H9 (cell line): ENCODE measurements around the gene SRGAP2C. TPM values are rescaled to one million over a fixed set of nuclear protein-coding genes. Genes with fewer than 3 reads are reported as not detected.
"Not testable (repeated sequence)": the region's sequence is repeated elsewhere in the genome, so short reads cannot be mapped to it uniquely, and the experiment has no call there.

Experiments used
- DNase-seq: peaks from one replicate; pipeline ENCODE4 v3.0.0-alpha.2; 2017
- H2AFZ ChIP-seq: one replicate; pipeline ENCODE4 v1.6.1; 2013; ENCODE audit warnings: mild to moderate bottlenecking, low read length, control low read depth, moderate library complexity
- H2AK5ac ChIP-seq: 2 replicates; pipeline ENCODE4 v1.6.1; 2013; ENCODE audit warnings: low read length, control low read depth, mixed read lengths; ENCODE audit not compliant: insufficient read length
- H2BK120ac ChIP-seq: one replicate; pipeline ENCODE4 v1.6.1; 2013; ENCODE audit warnings: low read depth, mild to moderate bottlenecking, low read length, control low read depth, inconsistent platforms; ENCODE audit not compliant: poor library complexity, severe bottlenecking
- H2BK12ac ChIP-seq: 2 replicates; pipeline ENCODE4 v1.6.1; 2013; ENCODE audit warnings: low read length, control low read depth, mixed read lengths, low read depth; ENCODE audit not compliant: insufficient read length
- H2BK15ac ChIP-seq: 2 replicates; pipeline ENCODE4 v1.6.1; 2013; ENCODE audit warnings: low read depth, low read length, control low read depth
- H2BK20ac ChIP-seq: one replicate; pipeline ENCODE4 v1.6.1; 2013; ENCODE audit warnings: low read depth, mild to moderate bottlenecking, low read length, control low read depth, inconsistent platforms; ENCODE audit not compliant: poor library complexity, severe bottlenecking
- H2BK5ac ChIP-seq: 2 replicates; pipeline ENCODE4 v1.6.1; 2013; ENCODE audit warnings: low read length, control low read depth, mixed read lengths; ENCODE audit not compliant: insufficient read length
- H3K14ac ChIP-seq: 2 replicates; pipeline ENCODE4 v1.6.1; 2013; ENCODE audit warnings: low read length, control low read depth; ENCODE audit not compliant: insufficient read depth
- H3K18ac ChIP-seq: 2 replicates; pipeline ENCODE4 v1.6.1; 2013; ENCODE audit warnings: low read depth, mild to moderate bottlenecking, mixed read lengths, low read length, control low read depth; ENCODE audit not compliant: insufficient read length
- H3K23ac ChIP-seq: 2 replicates; pipeline ENCODE4 v1.6.1; 2013; ENCODE audit warnings: low read length, control low read depth, mixed read lengths, low read depth; ENCODE audit not compliant: insufficient read length
- H3K23me2 ChIP-seq: 2 replicates; pipeline ENCODE4 v1.6.1; 2013; ENCODE audit warnings: low read depth, mild to moderate bottlenecking, mixed read lengths, low read length, control low read depth; ENCODE audit not compliant: insufficient read length, poor library complexity, severe bottlenecking
- H3K27ac ChIP-seq: 2 replicates; pipeline ENCODE4 v1.5.1; 2013; ENCODE audit warnings: low read length, control low read depth, mixed read lengths, low read depth; ENCODE audit not compliant: insufficient read length
- H3K27me3 ChIP-seq: 2 replicates; pipeline ENCODE4 v1.6.1; 2013; ENCODE audit warnings: low read length, control low read depth, inconsistent platforms; ENCODE audit not compliant: insufficient read depth
- H3K4ac ChIP-seq: 2 replicates; pipeline ENCODE4 v1.6.1; 2013; ENCODE audit warnings: low read depth, mild to moderate bottlenecking, control low read depth, inconsistent platforms, low read length, moderate library complexity
- H3K4me1 ChIP-seq: 2 replicates; pipeline ENCODE4 v1.6.1; 2013; ENCODE audit warnings: low read length, control low read depth, inconsistent platforms; ENCODE audit not compliant: insufficient read depth
- H3K4me2 ChIP-seq: 2 replicates; pipeline ENCODE4 v1.6.1; 2013; ENCODE audit warnings: low read length, control low read depth, mixed read lengths; ENCODE audit not compliant: insufficient read length, insufficient read depth
- H3K56ac ChIP-seq: 2 replicates; pipeline ENCODE4 v1.6.1; 2013; ENCODE audit warnings: low read depth, mild to moderate bottlenecking, mixed read lengths, low read length, control low read depth; ENCODE audit not compliant: insufficient read length
- H3K79me1 ChIP-seq: 2 replicates; pipeline ENCODE4 v1.6.1; 2013; ENCODE audit warnings: low read depth, mild to moderate bottlenecking, moderate library complexity, low read length, control low read depth, inconsistent platforms; ENCODE audit not compliant: insufficient read depth, poor library complexity, severe bottlenecking
- H3K79me2 ChIP-seq: 2 replicates; pipeline ENCODE4 v1.6.1; 2013; ENCODE audit warnings: low read length, control low read depth, inconsistent platforms; ENCODE audit not compliant: insufficient read depth
- H3K9ac ChIP-seq: 2 replicates; pipeline ENCODE4 v1.6.1; 2013; ENCODE audit warnings: low read length, control low read depth, mixed read lengths; ENCODE audit not compliant: insufficient read length; ENCODE audit errors: extremely low read depth
- H3K9me3 ChIP-seq: one replicate; pipeline ENCODE4 v1.6.1; 2013; ENCODE audit warnings: low read depth, low read length, inconsistent platforms; ENCODE audit not compliant: control insufficient read depth
- H3T11ph ChIP-seq: one replicate; pipeline ENCODE4 v1.6.1; 2013; ENCODE audit warnings: mild to moderate bottlenecking, low read length, control low read depth, inconsistent platforms
- H4K20me1 ChIP-seq: one replicate; pipeline ENCODE4 v1.6.1; 2013; ENCODE audit not compliant: control insufficient read depth, insufficient read length, insufficient read depth
- H4K5ac ChIP-seq: 2 replicates; pipeline ENCODE4 v1.6.1; 2013; ENCODE audit warnings: low read depth, mild to moderate bottlenecking, mixed read lengths, low read length, control low read depth; ENCODE audit not compliant: insufficient read length
- H4K8ac ChIP-seq: replicated peaks from 2 replicates; pipeline ENCODE4 v1.6.1; 2013; ENCODE audit warnings: low read length, control low read depth, mixed read lengths, low read depth; ENCODE audit not compliant: insufficient read length
- H4K91ac ChIP-seq: 2 replicates; pipeline ENCODE4 v1.6.1; 2013; ENCODE audit warnings: low read depth, mild to moderate bottlenecking, moderate library complexity, mixed read lengths, low read length, control low read depth; ENCODE audit not compliant: insufficient read length
- H3K27ac Mint-ChIP-seq, 3 experiments: 2 replicates in 2 of 3; 3 replicates in 1 of 3; pipeline ENCODE4 v1.8.0; 2020 to 2021; ENCODE audit warnings: mixed read lengths in 3 of 3, mild to moderate bottlenecking in 1 of 3, moderate library complexity in 1 of 3
- H3K27me3 Mint-ChIP-seq: 2 replicates; pipeline ENCODE4 v1.8.0; 2021; ENCODE audit warnings: low read depth, mild to moderate bottlenecking, moderate library complexity, mixed read lengths
- H3K36me3 Mint-ChIP-seq, 3 experiments: 2 replicates in 2 of 3; 3 replicates in 1 of 3; pipeline ENCODE4 v1.8.0; 2020 to 2021; ENCODE audit warnings: low read depth in 3 of 3, mixed read lengths in 3 of 3; ENCODE audit not compliant: insufficient read depth in 1 of 3
- H3K4me1 Mint-ChIP-seq, 2 experiments: 2 replicates each; pipeline ENCODE4 v1.8.0; 2020; ENCODE audit warnings: mixed read lengths in 2 of 2
- H3K4me3 Mint-ChIP-seq, 2 experiments: 2 replicates in 1 of 2; 3 replicates in 1 of 2; pipeline ENCODE4 v1.8.0; 2020 to 2021; ENCODE audit warnings: mild to moderate bottlenecking in 2 of 2, mixed read lengths in 2 of 2, moderate library complexity in 1 of 2
- H3K9me3 Mint-ChIP-seq, 2 experiments: 2 replicates in 1 of 2; 3 replicates in 1 of 2; pipeline ENCODE4 v1.8.0; 2020; ENCODE audit warnings: mild to moderate bottlenecking in 2 of 2, mixed read lengths in 2 of 2, moderate library complexity in 1 of 2
- WGBS: extraction: QIAGEN DNeasy Blood & Tissue Kit; methylation state at CpG from one replicate; pipeline ENCODE4 v1.1.7; 2013; ENCODE audit warnings: missing lambda C conversion rate, low lambda C conversion rate, mixed read lengths; ENCODE audit not compliant: insufficient read length; ENCODE audit errors: extremely low coverage; 5-methylcytosine and 5-hydroxymethylcytosine counted together
- total RNA-seq: library from RNA; stranded (reverse); gene quantifications from 2 replicates; pipeline ENCODE4 v1.2.1, GENCODE V29; 2021

SRGAP2C gene
- total RNA-seq, 1 experiment from 2014 or later = 16.5 TPM

DNA sequence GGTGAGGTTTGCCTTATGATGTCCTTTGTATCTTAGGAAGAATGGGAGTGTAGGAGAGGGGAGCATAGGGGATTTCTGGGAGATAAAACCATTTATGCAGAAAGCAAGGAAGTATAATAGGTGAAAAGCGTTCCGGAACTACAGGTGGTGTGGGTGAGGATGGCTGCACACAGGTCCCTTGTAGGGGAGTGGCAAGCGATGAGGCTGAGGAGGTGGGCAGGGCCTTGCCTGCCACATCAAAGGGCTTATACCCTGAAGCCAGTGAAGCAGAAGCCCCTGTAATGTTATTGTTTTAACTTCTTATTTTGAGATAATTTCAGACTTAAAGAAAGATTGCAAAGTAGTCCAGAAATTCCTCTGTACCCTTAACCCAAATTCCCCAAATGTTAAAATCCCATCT is 159.6 kb downstream of the SRGAP2C start:
- H3K27me3 ChIP-seq, H2BK12ac ChIP-seq, H2BK20ac ChIP-seq, H3K14ac ChIP-seq, H3K36me3 Mint-ChIP-seq, H2BK15ac ChIP-seq, H3K4me1 Mint-ChIP-seq, H2AFZ ChIP-seq, H3K9ac ChIP-seq, H3K23me2 ChIP-seq, H3K27ac Mint-ChIP-seq, H4K20me1 ChIP-seq, H3K56ac ChIP-seq, H2BK120ac ChIP-seq, H3K4me2 ChIP-seq, H3K9me3 ChIP-seq, H3K79me1 ChIP-seq, H3T11ph ChIP-seq, H3K23ac ChIP-seq, H2AK5ac ChIP-seq, DNase-seq, H4K91ac ChIP-seq, H4K5ac ChIP-seq, H3K4me3 Mint-ChIP-seq, H4K8ac ChIP-seq, H3K27me3 Mint-ChIP-seq, H3K4me1 ChIP-seq, H3K27ac ChIP-seq, H3K4ac ChIP-seq, H3K79me2 ChIP-seq, H3K9me3 Mint-ChIP-seq, H3K18ac ChIP-seq, H2BK5ac ChIP-seq: not testable (repeated sequence)
- no CpG with 5 or more reads among the region's 3 CpGs for WGBS

DNA sequence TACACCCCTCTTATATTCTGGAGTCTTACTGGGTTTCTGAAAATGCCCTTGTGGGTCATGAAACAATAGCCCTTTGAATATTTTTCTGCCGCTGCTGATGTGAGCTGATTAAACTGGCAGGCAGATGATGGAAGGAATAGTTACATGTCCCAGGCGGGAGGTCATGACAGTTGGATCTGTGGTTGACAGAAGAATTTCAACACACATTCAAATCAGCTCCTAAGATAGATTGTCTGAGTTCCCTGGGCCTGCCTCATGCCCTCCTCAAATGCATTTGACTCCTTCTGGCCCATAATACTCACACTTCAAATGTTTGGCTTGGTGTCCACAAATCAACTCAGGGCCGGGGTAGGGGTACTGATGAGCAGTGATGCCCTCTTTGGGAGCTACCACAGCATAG is 161.9 kb downstream of the SRGAP2C start:
- not testable (repeated sequence) for H3K18ac ChIP-seq, H2BK12ac ChIP-seq, H3K27me3 Mint-ChIP-seq, H3K4me3 Mint-ChIP-seq, H3K4me1 ChIP-seq, H3K14ac ChIP-seq, H2AK5ac ChIP-seq, H3K27me3 ChIP-seq, H2BK20ac ChIP-seq, H2BK15ac ChIP-seq, H3K36me3 Mint-ChIP-seq, H2AFZ ChIP-seq, H2BK5ac ChIP-seq, H3K27ac Mint-ChIP-seq, H3K9ac ChIP-seq, H3K23me2 ChIP-seq, H3K4me1 Mint-ChIP-seq, H3K4ac ChIP-seq, H3K9me3 Mint-ChIP-seq, H4K8ac ChIP-seq, H3K9me3 ChIP-seq, H4K91ac ChIP-seq, H3K79me1 ChIP-seq, H4K5ac ChIP-seq, H3K27ac ChIP-seq, H2BK120ac ChIP-seq, H3T11ph ChIP-seq, H3K56ac ChIP-seq, H3K4me2 ChIP-seq, H3K79me2 ChIP-seq, H4K20me1 ChIP-seq, DNase-seq, H3K23ac ChIP-seq
- WGBS = no CpG with 5 or more reads among the region's 3 CpGs
